Colonic mucosa (tissue), 4 donors: Measurements from ENCODE around the gene C9orf78. TPM values are rescaled to one million over a fixed set of nuclear protein-coding genes. Genes with fewer than 3 reads are reported as not detected.

Source experiments
- DNase-seq: peaks from one replicate; pipeline ENCODE4 v3.0.0-alpha.2; 2020
- H3K27ac ChIP-seq: fragments of 200-600 bp; one replicate; pipeline ENCODE4 v1.8.0; 2021
- H3K27me3 ChIP-seq: fragments of 200-600 bp; one replicate; pipeline ENCODE4 v1.8.0; 2021
- H3K36me3 ChIP-seq: fragments of 200-600 bp; one replicate; pipeline ENCODE4 v1.8.0; 2021
- H3K4me1 ChIP-seq: fragments of 200-600 bp; one replicate; pipeline ENCODE4 v1.8.0; 2021; ENCODE audit warnings: mild to moderate bottlenecking
- H3K4me3 ChIP-seq: fragments of 200-600 bp; one replicate; pipeline ENCODE4 v1.8.0; 2021
- H3K9ac ChIP-seq, 2 donors: one replicate each; pipeline ENCODE4 v1.7.0; 2013; ENCODE audit warnings: control low read depth in 2 of 2, low read depth in 2 of 2, low read length in 2 of 2
- H3K9me3 ChIP-seq: fragments of 200-600 bp; one replicate; pipeline ENCODE4 v1.8.0; 2021
- intact Hi-C: fragments of 100-400 bp; cut with DNase I; formaldehyde crosslinking; loops from one replicate; pipeline ENCODE4 v1.14.1; 2022
- total RNA-seq, 2 donors: library from RNA; stranded (reverse); fragmentation: NEBNext Ultra II Directional in 1 of 2; extraction: Animal tissue kit (Norgen Biotek cat#: 25700) in 1 of 2; gene quantifications; one replicate each; pipeline ENCODE4 v1.2.1, GENCODE V29; 2021
- TF ChIP-seq, protein P1 (sequence below): fragments of 200-600 bp; IDR thresholded peaks from one replicate; pipeline ENCODE4 v1.8.0; 2022; ENCODE audit warnings: antibody characterized with exemption, mild to moderate bottlenecking
- donor health status: healthy.
- donor health status: DM: no; HTN: no; CAD: no.
- donor health status: DM: no; HTN: no; CAD: no.

C9orf78 gene
- total RNA-seq, 2 donors from 2014 or later: 38.7 to 45.5 TPM

DNA sequence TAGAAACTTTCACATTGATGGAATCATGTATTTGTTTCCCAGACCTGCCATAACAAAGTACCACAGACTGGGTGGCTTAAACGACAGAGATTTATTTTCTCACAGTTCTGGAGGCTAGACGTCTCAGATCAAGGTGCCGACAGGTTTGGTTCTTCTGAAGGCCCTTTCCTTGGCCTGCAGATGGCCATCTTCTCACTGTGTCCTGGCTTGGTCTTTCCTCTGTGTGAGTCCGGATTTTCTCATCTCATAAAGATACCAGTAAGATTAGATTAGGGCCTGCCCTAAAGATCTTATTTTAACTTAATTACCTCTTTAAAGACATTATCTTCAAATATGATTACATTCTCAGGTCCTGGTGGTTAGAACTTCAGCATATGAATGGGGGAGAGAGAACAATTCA is 6.0 kb upstream of the C9orf78 start:
- no peak overlapping the region for H3K27ac ChIP-seq
- H3K4me1 ChIP-seq: peaks cover 9% of the 10 kb centered on the region
- H3K36me3 ChIP-seq: no peaks in the 10 kb centered on the region
- H3K27me3 ChIP-seq: no peaks in the 10 kb centered on the region
- no peaks in the 10 kb centered on the region for H3K9me3 ChIP-seq
- no peak overlapping the region for H3K9ac ChIP-seq
- no peak overlapping the region for H3K4me3 ChIP-seq
- TF ChIP-seq, protein P1, sequence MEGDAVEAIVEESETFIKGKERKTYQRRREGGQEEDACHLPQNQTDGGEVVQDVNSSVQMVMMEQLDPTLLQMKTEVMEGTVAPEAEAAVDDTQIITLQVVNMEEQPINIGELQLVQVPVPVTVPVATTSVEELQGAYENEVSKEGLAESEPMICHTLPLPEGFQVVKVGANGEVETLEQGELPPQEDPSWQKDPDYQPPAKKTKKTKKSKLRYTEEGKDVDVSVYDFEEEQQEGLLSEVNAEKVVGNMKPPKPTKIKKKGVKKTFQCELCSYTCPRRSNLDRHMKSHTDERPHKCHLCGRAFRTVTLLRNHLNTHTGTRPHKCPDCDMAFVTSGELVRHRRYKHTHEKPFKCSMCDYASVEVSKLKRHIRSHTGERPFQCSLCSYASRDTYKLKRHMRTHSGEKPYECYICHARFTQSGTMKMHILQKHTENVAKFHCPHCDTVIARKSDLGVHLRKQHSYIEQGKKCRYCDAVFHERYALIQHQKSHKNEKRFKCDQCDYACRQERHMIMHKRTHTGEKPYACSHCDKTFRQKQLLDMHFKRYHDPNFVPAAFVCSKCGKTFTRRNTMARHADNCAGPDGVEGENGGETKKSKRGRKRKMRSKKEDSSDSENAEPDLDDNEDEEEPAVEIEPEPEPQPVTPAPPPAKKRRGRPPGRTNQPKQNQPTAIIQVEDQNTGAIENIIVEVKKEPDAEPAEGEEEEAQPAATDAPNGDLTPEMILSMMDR: no peak
- no peak for DNase-seq
- intact Hi-C loops: no loop called here

DNA sequence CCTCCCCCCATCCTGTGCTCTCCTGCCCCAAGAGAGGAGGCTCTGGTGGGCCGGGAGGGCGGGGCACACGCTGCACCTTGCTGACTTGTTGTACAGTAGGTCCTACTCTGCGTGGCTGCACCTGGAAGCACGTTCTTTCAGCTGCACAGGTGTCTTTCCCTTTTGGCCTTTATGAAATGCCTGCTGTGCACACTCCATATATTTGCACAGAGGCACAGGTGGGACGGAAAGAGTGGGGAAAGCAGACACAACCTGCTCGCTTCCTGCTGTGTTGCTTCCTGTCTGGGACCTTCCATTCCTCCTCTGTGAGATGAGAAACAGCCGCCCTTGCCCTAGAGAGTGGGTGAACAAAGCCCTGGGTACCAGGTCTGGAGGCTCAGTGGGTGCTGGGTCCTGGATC is 5.0 kb upstream of the C9orf78 start:
- Histone ChIP-seq H3K4me1 (peaks cover 9% of the 10 kb centered on the region), H3K36me3 (no peaks in the 10 kb centered on the region), H3K9ac (no peak overlapping the region), H3K27me3 (no peaks in the 10 kb centered on the region), H3K27ac (no peak overlapping the region), H3K4me3 (no peak overlapping the region), H3K9me3 (no peaks in the 10 kb centered on the region)
- intact Hi-C loops: no loop called here
- TF ChIP-seq, protein P1: no peak
- DNase-seq: no peak

DNA sequence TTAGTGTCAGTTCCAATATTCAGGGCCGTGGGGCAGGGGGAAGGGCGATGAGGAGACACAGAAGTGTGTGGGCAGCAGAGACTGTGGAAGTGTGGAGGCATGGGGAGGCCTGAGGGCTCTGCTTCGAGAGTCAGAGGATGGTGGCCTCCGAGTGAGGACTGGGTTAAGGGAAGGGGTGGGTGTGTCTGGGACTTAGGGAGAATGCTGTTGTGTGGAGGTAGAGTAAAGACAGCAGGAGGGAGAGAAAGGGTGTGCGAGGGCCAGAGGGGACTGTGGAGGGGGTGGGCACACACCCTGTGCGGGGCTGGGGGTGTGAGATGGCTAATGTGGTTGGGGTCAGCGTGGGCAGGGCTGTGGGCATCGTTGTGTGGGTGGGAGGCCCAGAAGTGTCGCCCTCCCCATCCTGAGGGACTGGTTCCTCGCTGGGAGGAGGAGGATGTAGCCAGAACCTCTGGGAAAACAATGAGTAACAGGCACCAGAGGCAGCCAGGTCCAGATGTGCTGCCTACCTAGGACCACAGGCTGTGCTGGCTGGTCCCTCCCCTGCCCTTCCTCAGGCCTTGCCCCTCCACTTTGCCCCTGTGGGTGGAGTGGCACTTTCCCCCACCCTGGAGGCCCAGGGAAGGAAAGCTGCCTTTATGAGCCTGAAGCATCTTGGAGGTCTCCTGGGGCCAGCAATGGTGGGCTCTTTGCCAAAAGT is 4.4 kb upstream of the C9orf78 start:
- Histone ChIP-seq H3K4me3 (no peak overlapping the region), H3K27ac (no peak overlapping the region), H3K27me3 (no peaks in the 10 kb centered on the region), H3K9me3 (no peaks in the 10 kb centered on the region), H3K9ac (no peak overlapping the region), H3K4me1 (peaks cover 9% of the 10 kb centered on the region), H3K36me3 (no peaks in the 10 kb centered on the region)
- no peak for DNase-seq
- TF ChIP-seq, protein P1: no peak
- intact Hi-C loops: no loop called here

DNA sequence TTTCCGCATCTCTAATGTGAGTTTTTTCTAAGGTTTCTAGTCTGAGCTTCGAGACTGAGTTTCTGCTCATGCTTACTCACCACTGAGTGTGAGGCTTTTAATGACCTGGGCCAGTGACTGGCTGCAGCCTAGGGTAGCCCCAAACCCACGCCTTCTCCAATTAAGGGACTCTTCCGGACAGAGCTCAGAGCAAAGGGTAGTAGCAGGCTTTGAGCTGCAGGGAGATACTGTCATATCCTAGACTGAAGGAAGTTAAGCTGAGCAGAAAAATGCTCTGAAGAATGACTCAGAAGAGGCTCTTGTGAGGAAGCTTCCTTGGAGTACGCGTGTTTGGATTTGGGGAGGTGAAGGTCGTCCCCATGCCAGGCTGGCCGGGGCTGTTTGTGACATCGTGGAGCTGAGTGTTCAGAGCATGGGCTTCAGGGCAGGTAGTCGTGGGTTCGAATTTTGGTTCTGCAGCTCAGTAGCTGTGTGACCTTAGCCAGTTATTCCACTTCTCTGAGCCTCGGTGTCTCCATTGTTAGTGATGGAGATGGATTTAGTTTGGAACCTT is 3.7 kb upstream of the C9orf78 start:
- Histone ChIP-seq H3K4me3 (no peak overlapping the region), H3K9me3 (no peaks in the 10 kb centered on the region), H3K9ac (peak overlapping the region in 1 of 2 donors; percentile 10), H3K4me1 (peaks cover 13% of the 10 kb centered on the region), H3K36me3 (no peaks in the 10 kb centered on the region), H3K27ac (no peak overlapping the region), H3K27me3 (no peaks in the 10 kb centered on the region)
- intact Hi-C loops: no loop called here
- DNase-seq: no peak
- TF ChIP-seq, protein P1: no peak

DNA sequence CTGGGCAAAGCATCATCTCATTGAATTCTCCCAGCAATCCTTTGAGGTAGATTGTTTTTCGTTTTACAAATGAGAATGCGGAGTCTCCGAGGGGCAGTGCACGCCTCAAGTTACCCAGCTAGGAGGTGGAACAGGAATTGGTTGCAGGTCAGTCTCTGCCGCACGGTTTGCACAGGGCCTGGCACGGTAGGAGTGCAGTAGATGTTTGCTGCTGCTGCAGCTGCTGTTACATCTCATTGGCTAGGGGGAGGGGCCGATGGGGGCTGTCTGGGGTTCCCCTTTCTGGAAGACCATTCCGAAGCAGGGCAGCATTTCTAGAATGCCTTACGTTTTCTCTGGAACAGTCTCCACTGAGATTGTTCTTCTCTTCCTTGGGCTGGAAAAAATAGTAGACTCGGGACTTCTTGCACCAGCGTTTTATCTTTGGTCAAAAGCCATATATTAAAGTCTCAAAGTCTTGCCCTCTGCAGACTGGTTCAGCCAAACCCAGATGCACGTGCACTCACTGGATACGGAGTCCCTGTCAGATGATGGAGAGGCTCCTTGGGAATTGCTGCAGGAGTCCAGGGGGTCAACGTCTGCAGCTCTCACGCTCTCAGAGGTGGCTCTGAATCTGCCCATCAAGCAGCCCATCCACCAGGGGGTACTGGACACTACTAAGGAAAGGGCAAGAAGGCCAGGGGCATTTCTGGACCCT is 1.4 kb upstream of the C9orf78 start:
- TF ChIP-seq, protein P1: no peak
- peak; percentile 32 for DNase-seq
- intact Hi-C loops: no loop called here
- Histone ChIP-seq H3K36me3 (peaks cover 8% of the 10 kb centered on the region), H3K4me1 (peaks cover 14% of the 10 kb centered on the region), H3K27me3 (no peaks in the 10 kb centered on the region), H3K4me3 (peak overlapping the region; percentile 93), H3K9ac (peak overlapping the region; percentile 82 to 98), H3K27ac (no peak overlapping the region), H3K9me3 (no peaks in the 10 kb centered on the region)
